Measurements from ENCODE around the gene TFAP2C.

GRCh38 chr20:56629464-56630085 is 469 bp downstream of the TFAP2C start:
- TF ChIP-seq CTCF (IDR thresholded peaks at IDR 0.05) = no peak
- no peak for TF ChIP-seq POLR2AphosphoS5 (IDR thresholded peaks at IDR 0.05; ENCODE audit: low read depth, low read length)
- TF ChIP-seq REST (IDR thresholded peaks at IDR 0.05; ENCODE audit: insufficient read depth in 1 of 2, low read depth in 2 of 2, low read length in 1 of 2) = no peak
- TF ChIP-seq TCF7L2 (IDR thresholded peaks at IDR 0.05; ENCODE audit: low read depth, low read length) = no peak
- no peak for TF ChIP-seq SIN3A (IDR thresholded peaks at IDR 0.05; ENCODE audit: borderline replicate concordance, insufficient read depth, low read depth, low read length)
